Osteoblast (primary cell): Measurements from ENCODE around the gene RASA3. TPM values are rescaled to one million over a fixed set of nuclear protein-coding genes. Genes with fewer than 3 reads are reported as not detected.

Experiments used
- DNase-seq: peaks from one replicate; pipeline ENCODE4 v3.0.0; 2011; ENCODE audit warnings: low spot score, mixed read lengths; ENCODE audit not compliant: insufficient read length; ENCODE audit errors: missing footprints
- H2AFZ ChIP-seq: 2 replicates; pipeline ENCODE4 v1.6.0; 2011; ENCODE audit warnings: mild to moderate bottlenecking, low read length
- H3K27ac ChIP-seq: 2 replicates; pipeline ENCODE4 v1.5.1; 2011; ENCODE audit warnings: mild to moderate bottlenecking, low read depth, low read length, moderate library complexity
- H3K27me3 ChIP-seq: 2 replicates; pipeline ENCODE4 v1.6.0; 2012; ENCODE audit warnings: mild to moderate bottlenecking, control low read depth, inconsistent platforms, low read length, moderate library complexity; ENCODE audit not compliant: insufficient read depth
- H3K36me3 ChIP-seq: 2 replicates; pipeline ENCODE4 v1.5.1; 2011; ENCODE audit warnings: mild to moderate bottlenecking, low read length, control low read depth, moderate library complexity; ENCODE audit not compliant: insufficient read depth
- H3K4me1 ChIP-seq: 2 replicates; pipeline ENCODE4 v1.5.1; 2011; ENCODE audit warnings: mild to moderate bottlenecking, low read length, control low read depth, moderate library complexity; ENCODE audit not compliant: insufficient read depth
- H3K4me2 ChIP-seq: 2 replicates; pipeline ENCODE4 v1.6.0; 2011; ENCODE audit warnings: mild to moderate bottlenecking, low read length; ENCODE audit not compliant: insufficient read depth
- H3K4me3 ChIP-seq: fragments of 200-600 bp; sonication (generic); 3 replicates; pipeline ENCODE4 v1.5.1; 2012; ENCODE audit warnings: mild to moderate bottlenecking, low read length, inconsistent platforms; ENCODE audit not compliant: insufficient read depth
- H3K79me2 ChIP-seq: 2 replicates; pipeline ENCODE4 v1.6.0; 2012; ENCODE audit warnings: mild to moderate bottlenecking, low read length, control low read depth, inconsistent platforms; ENCODE audit not compliant: insufficient read depth
- H3K9me3 ChIP-seq: 2 replicates; pipeline ENCODE4 v1.5.1; 2011; ENCODE audit warnings: low read depth, low read length, control low read depth
- H4K20me1 ChIP-seq: 2 replicates; pipeline ENCODE4 v1.6.0; 2012; ENCODE audit warnings: mild to moderate bottlenecking, low read length, control low read depth; ENCODE audit not compliant: insufficient read depth
- total RNA-seq: library from RNA; depleted of rRNA; stranded (reverse); fragments of >200 nt; gene quantifications from 2 replicates; pipeline ENCODE4 v1.2.3, GENCODE V29; 2012
- TF ChIP-seq, protein P1 (sequence below): IDR thresholded peaks from 2 replicates; pipeline ENCODE4 v1.5.1; 2011; ENCODE audit warnings: mild to moderate bottlenecking, low read depth, low read length, moderate library complexity; ENCODE audit errors: extremely low read depth

Gene RASA3
- total RNA-seq, 1 donor = 41.3 TPM

DNA sequence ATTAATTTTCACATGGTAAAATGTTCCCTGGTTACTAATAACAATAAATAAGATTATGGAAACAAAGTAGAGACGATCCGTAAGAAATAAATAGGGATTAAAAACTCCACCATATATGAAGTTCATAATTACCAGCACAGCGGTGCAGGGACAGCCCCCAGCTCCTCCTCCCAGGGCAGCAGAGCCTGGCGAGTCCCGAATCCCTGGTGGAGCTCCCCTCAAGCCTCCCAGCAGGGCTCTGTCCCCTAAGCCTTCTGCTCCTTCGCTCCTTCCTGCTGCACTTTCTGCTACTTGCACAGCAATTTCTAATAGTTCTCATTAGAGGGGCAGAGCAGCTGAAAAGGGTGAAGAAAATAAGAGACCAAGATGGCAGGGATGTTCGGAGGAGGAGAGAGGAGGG lies 43.6 kb downstream of the RASA3 start:
- Histone ChIP-seq H3K4me1 (no peaks in the 10 kb centered on the region), H4K20me1 (peaks cover 19% of the 10 kb centered on the region), H3K36me3 (no peaks in the 10 kb centered on the region), H3K4me2 (no peak overlapping the region), H3K4me3 (no peak overlapping the region), H3K79me2 (peaks cover 67% of the 10 kb centered on the region), H3K27me3 (no peaks in the 10 kb centered on the region), H2AFZ (no peak overlapping the region), H3K27ac (no peak overlapping the region), H3K9me3 (no peaks in the 10 kb centered on the region)
- TF ChIP-seq, protein P1, sequence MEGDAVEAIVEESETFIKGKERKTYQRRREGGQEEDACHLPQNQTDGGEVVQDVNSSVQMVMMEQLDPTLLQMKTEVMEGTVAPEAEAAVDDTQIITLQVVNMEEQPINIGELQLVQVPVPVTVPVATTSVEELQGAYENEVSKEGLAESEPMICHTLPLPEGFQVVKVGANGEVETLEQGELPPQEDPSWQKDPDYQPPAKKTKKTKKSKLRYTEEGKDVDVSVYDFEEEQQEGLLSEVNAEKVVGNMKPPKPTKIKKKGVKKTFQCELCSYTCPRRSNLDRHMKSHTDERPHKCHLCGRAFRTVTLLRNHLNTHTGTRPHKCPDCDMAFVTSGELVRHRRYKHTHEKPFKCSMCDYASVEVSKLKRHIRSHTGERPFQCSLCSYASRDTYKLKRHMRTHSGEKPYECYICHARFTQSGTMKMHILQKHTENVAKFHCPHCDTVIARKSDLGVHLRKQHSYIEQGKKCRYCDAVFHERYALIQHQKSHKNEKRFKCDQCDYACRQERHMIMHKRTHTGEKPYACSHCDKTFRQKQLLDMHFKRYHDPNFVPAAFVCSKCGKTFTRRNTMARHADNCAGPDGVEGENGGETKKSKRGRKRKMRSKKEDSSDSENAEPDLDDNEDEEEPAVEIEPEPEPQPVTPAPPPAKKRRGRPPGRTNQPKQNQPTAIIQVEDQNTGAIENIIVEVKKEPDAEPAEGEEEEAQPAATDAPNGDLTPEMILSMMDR = no peak
- DNase-seq = peak; percentile 41

DNA sequence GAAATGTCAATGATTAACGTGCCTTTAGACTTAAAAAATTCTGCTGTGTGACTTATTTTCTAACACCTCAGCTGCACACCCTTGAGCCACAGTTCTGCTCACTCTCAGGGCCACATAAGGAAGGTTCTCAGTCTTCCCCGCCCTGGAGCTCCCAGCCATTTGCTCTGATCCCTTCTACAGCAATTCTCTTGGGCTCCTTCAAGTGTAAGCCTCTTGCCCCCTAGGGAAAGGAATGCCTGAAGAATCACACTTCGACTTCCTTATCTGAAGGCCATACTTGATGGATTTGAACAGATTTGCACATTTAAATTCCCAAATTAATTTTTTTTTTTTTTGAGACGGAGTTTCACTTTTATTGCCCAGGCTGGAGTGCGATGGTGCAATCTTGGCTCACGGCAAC lies 44.2 kb downstream of the RASA3 start:
- Histone ChIP-seq H3K27ac (no peak overlapping the region), H4K20me1 (peaks cover 18% of the 10 kb centered on the region), H3K36me3 (no peaks in the 10 kb centered on the region), H3K79me2 (peaks cover 63% of the 10 kb centered on the region), H2AFZ (no peak overlapping the region), H3K4me3 (no peak overlapping the region), H3K4me1 (no peaks in the 10 kb centered on the region), H3K9me3 (no peaks in the 10 kb centered on the region), H3K27me3 (no peaks in the 10 kb centered on the region), H3K4me2 (no peak overlapping the region)
- peak; percentile 32 for DNase-seq
- TF ChIP-seq, protein P1 = no peak

DNA sequence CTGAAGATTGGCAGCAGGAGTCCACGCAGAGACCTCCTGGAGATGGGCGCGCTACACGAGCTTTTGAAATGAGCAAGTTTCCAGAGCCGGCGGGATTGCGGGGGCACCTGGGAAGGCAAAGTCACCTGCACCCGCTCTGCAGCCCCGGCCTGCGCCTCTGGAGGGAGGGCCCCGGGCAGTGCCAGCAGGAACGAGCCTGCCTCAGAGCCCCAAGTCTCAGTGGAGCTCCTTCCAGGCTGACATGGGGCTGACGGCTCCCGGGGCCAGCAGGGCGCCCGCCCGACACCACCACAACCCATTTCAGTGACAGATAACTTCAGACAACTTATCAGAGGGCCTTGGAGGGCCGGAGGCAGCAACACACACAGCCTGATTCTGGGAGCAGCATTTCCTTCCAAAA lies 45.0 kb downstream of the RASA3 start:
- Histone ChIP-seq H3K9me3 (no peaks in the 10 kb centered on the region), H4K20me1 (peaks cover 26% of the 10 kb centered on the region), H3K36me3 (no peaks in the 10 kb centered on the region), H3K4me1 (no peaks in the 10 kb centered on the region), H3K27ac (no peak overlapping the region), H3K4me2 (no peak overlapping the region), H3K4me3 (no peak overlapping the region), H3K27me3 (no peaks in the 10 kb centered on the region), H3K79me2 (peaks cover 63% of the 10 kb centered on the region), H2AFZ (no peak overlapping the region)
- TF ChIP-seq, protein P1 = no peak
- peak; percentile 46 for DNase-seq

DNA sequence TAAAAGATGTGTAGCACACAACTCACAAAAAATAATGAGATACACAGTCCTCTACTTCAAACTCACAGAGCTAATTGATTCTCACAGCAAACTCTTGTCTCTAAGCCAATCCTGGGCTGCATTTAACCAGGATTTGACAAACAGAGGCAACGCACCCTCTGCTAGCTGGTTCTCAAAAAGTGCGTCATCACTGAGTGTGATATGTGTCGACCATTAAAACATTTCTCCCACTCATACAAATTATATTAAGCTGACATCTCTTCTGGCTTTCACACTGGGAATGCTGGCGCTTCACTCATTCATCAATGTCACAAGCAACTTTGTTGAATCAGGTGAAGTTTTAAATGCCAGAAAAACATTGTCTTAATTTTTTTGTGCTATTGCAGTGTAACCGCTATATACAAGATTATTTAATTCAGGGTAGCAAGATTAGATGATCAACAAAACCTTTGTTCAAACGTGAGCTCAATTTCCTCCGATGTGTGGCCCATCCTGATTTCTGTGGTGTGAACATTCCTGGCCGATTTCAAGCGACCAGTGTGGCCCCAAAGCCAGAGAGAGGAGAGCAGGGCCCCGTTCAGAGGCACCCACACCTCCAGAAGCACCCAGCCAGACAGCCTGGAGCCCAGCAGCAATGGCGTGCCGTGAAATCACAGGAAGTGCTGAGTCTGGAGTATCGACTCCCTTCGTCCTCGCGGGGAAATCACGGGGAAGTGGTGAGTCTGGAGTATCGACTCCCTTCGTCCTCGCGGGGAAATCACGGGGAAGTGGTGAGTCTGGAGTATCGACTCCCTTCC lies 49.4 kb downstream of the RASA3 start:
- H3K4me2 ChIP-seq = no peak overlapping the region

More for the DNA sequence above, 49.4 kb downstream of the RASA3 start:
- Histone ChIP-seq H3K27me3 (no peaks in the 10 kb centered on the region), H2AFZ (no peak overlapping the region), H3K79me2 (peaks cover 63% of the 10 kb centered on the region), H3K4me1 (peaks cover 12% of the 10 kb centered on the region), H3K36me3 (no peaks in the 10 kb centered on the region), H4K20me1 (peaks cover 49% of the 10 kb centered on the region), H3K27ac (no peak overlapping the region), H3K4me3 (no peak overlapping the region), H3K9me3 (no peaks in the 10 kb centered on the region)
- TF ChIP-seq, protein P1 = no peak
- DNase-seq = no peak
